GM19397 (cell line): ENCODE measurements around the gene TMEM186.
"Not testable (repeated sequence)": the region's sequence is repeated elsewhere in the genome, so short reads cannot be mapped to it uniquely, and the experiment has no call there.

Experiments used
- ATAC-seq: cut with Tn5 transposase; IDR thresholded peaks from one replicate; pipeline ENCODE4 v1.9.1; 2021; ENCODE audit warnings: mild to moderate bottlenecking, moderate library complexity; ENCODE audit not compliant: unreplicated experiment

Gene TMEM186, protein sequence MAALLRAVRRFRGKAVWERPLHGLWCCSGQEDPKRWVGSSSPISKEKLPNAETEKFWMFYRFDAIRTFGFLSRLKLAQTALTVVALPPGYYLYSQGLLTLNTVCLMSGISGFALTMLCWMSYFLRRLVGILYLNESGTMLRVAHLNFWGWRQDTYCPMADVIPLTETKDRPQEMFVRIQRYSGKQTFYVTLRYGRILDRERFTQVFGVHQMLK

DNA sequence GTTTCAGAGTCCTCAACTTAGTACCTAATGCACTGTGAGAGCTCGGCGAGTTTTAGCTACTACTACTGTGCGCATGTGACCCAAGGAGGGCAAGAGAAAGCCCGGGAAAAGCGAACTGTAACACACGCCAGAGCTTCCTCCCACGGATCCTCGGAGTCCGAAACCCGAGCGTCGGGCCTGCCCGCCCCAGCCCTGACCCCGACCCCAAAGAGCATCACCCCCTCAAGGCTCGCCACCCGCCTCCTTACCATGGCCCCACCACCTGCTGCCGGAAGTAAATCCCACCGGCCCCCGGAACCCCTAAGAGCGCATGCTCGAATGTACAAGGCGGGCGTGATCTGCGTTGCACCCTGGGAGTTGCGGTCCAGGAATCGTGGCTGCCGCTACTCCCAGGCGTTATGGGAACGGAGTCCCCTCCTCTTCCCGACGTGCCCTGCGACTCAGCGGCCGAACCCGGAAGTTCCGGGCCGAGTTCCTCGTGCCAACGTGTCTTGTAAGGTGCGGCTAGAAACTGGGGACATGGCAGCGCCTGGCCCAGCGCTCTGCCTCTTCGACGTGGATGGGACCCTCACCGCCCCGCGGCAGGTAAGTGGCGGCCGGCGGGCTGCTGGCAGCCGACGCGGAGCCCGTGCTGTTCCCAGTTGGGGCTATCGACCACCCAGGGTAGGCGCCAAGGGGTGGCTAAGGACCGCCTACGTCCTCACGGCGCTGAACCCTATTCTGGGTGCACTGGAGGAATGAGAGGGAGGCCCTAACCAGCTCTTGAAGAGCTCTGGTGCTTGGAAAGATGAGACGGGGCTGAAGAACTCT is at the start of gene TMEM186, which contains the start of gene PMM2:
TMEM186 (minus strand) TSS at position 276 of the 810 bp plus-strand sequence; CDS start at position 251, 25 bp downstream.
PMM2 (plus strand) TSS at position 476 of the 810 bp plus-strand sequence; CDS start at position 520, 44 bp downstream.
- peak; percentile 94 for ATAC-seq

DNA sequence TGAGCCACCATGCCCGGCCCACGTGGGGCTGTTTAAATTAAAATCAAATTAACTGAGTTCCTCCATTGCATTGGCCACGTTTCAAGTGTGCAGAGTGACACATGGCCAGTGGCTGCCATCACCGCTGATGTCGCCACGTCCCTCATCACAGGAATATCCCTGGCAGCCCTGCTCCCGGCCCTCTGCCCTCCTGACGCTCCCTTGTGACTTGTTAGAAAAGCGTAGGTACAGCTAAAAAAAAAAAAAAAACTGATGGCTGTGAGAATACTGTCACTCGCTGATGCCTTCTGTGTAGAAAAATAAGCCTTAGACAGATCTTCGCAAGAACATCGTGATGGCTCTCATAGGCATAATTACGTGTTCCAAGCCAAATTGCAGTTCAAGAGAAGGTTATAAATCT is 49.7 kb upstream of the TMEM186 start:
- ATAC-seq = no peak

DNA sequence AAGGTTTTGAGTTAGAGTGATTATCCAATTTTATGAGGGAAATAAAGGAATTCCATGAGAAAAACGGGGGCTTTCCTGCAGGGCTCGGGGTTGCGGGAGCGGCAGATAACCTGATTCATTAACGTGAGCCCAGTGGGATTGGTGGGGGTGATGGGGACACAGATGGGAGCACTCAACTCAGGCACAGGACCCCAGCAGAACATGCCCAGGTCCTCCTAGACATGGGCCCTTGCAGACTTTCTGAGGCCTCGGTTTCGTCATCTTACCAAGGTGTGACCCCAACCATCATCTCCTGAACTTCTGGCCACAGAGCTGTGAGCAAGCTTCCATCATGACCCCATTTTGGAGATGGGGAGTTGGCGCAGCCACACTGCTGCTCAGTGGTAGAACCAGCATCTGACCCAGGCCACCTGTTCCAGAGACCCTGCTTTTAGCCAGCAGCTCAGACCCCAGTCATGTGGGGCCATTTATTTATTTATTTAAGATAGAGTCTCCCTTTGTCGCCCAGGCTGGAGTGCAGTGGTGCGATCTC is 49.0 kb upstream of the TMEM186 start:
- ATAC-seq = no peak

DNA sequence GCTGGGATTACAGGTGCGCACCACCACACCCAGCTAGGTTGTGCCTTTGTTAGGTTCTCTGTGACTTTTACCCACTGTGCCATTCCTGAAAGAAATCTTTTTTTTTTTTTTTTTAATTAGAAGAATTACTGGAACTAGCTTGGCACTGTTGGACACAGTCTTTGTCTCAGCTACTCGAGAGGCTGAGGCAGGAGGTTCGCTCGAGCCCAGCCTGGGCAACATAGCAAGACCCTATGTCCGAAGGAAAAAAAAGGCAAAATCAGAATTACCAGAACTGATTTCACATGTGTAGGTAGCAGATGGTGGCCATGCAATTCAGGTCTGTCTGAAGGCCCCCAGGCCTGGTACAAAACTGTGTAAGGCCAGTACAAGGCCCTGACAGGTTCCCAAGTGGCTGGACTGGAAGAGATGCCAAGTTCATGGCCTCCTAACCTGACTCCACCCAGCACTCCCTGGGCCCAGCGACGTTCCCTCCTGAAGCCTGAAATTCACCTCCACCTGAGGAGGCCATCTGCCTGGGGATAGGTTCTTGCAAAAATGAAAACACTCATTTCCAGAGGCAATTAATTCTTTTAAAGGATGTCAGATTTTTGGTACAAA is 48.4 kb upstream of the TMEM186 start:
- no peak for ATAC-seq

DNA sequence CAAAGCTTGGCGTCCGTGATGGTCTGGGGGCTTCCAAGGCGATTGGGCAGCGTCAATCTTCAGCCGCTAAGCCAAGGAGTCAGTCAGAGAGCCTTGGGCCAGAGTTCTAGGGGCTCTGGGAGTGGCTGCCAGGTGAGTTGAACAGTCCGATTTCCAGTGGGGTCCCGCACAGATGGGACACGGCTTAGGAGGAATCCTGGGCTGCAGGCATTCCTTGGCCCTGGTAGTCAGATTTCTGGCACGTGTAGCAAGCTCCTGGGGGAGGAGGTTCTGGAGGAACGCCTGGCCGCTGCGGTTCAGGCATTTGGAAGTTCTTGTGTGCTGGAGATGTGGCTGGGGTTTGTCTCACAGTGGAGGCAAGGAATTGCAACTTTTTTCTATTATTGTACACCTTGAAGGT is 45.9 kb upstream of the TMEM186 start:
- ATAC-seq = not testable (repeated sequence)

DNA sequence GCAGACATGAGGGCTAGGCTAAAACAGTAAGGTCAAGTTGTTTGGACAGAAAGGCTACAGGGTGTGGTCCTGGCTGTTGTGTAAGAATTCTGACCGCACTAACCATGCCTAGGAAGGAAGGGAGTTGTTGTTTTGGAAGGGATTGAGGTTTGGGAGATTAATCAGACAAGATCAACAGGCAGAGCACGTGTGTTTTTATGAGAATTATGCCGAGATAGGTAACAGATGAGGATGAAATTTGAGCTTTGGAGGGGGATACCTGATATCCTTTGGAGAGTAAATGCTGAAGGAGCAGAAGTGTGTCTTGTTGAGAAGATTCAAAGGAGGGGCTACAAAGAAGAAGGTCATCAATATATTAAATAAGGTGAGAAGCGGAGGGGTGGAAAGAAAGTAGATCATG is 44.6 kb upstream of the TMEM186 start:
- not testable (repeated sequence) for ATAC-seq

DNA sequence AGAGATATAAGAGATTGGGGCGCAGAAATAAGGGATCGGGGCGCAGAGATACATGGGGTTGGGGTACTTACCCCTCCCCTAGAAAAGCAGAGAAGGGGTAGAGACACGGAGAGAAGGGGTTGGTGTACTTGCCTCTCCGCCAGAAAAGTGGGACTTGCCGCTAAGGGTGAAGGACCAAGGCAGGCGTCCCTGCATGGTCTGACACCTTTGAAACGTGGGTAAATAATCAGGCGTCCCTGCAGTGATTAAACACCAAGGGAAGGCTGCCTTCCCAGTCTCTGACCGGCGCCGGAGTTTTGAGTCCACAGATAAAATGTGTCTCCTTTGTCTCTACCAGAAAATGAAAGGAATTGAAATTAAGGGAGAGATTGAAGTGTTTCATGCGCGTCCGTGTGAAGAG is 40.2 kb upstream of the TMEM186 start:
- not testable (repeated sequence) for ATAC-seq

DNA sequence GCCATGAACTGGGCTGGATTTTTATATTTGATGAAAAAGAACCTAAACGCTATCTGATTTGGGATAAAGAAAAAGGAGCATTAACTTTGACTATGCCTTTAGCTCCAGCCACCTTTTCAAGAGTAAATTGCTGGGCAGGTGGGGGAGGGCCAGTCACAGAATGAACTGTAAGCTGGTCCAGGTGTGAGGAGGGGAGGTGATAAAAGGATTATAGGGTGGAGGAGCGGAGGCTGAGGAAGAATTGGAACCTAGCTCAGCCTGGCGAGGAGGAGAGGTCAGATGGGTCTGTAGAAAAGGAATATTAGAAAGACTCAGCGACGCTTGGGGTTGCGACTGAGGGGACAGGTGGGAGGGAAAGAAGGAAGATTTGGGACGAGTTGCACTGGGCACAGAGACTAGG is 39.4 kb upstream of the TMEM186 start:
- ATAC-seq = not testable (repeated sequence)

DNA sequence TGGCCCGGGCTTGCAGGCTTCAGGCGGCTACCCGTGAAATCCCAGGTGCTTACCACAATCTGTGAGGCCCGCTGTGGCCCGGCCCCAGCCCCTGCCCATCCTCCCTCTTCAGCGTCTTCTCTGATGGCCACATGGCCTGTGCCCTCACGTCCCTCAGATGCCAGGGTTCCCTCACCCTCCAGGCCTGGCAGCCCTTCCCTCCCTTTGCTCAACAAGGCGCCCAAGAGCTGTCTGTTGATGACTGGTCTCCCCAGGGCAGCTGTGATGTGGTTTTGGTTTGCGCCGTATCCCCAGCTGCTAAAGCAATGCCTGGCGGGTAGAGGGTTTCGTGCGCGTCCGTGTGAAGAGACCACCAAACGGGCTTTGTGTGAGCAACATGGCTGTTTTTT is 35.3 kb upstream of the TMEM186 start:
- no peak for ATAC-seq

DNA sequence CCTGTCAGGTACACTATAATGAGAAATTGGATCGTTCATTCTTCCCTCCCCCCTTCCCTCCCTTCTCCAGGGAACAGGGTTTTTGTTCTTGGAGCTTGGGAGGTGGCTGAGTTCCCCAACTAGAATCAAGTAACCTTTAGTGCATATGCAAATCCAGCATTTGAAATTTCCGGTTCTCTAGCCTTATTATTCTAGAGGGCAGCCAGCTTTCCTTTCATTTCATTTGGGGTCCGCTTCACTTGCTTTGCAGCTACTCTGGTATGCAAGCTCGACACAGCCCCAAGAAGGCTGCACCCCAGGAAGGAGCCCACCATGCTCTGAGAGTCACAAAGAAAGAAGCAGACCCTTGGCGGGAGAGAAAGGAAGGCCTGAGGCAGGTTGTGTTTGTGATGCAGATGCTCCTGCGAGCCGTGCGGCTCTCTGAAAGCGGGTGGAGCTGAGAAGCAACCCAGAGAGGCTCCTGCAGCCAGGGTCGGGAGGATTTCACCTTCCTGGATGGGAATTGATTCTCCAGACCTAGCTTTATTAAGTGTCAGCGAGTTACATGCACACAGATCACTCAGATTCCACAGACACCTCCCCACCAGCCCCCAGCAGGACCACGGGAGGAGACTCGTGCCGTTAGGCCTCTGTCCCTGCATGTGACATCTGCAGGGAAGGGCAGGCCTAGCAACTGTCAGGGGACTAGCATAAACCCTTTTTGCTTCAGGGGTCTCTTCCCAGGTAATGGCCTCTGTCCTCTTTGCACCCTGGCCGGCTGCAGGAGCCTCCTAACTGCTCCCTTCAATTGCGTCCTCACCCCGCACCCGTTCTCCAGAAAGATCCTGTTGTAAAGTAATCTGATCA is 34.7 kb upstream of the TMEM186 start:
- ATAC-seq = no peak

DNA sequence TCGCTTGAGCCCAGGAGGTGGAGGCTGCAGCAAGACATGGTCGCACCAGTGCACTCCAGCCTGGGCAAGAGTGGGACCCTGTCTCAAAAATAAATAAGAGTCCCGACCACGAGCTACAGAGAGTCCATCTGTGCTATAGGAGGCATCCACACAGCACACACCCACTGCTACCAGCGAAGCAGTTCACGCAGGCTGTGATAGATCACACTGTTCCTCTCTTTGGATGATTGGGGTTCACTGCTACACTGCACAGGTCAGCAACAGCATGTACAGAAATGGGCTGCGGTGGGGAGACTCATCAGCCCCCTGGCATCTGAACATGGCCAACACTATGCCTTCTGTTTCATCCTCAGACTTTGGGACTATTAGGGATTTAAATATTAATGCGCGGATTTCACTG is 34.0 kb upstream of the TMEM186 start:
- no peak for ATAC-seq

DNA sequence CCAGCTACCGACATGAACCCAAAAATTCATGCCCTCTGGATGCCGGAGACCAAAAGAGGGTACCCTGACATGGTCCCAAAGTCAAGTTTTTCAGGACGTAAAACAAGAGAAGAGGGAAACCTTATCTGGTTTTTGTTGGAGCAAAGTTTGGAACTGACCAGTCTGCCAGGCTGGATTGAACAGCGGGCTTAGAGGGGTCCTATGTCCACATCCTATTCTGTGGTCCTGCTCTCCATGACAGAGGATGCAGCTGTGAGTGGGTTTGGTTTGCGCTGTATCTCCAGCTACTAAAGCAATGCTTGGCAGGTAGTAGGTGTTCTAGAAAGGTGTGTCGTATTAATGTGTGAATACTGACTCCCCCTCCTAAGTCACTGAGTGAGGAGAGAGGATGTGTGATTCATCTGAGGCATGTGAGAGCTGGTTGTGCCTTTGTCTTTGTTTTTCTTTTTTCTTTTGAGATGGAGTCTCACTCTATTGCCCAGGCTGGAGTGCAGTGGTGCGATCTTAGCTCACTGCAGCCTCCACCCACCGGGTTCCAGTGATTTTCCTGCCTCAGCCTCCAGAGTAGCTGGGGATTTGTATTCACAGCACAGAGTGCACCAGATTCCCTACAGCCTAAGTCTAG is 31.2 kb upstream of the TMEM186 start:
- ATAC-seq = no peak

DNA sequence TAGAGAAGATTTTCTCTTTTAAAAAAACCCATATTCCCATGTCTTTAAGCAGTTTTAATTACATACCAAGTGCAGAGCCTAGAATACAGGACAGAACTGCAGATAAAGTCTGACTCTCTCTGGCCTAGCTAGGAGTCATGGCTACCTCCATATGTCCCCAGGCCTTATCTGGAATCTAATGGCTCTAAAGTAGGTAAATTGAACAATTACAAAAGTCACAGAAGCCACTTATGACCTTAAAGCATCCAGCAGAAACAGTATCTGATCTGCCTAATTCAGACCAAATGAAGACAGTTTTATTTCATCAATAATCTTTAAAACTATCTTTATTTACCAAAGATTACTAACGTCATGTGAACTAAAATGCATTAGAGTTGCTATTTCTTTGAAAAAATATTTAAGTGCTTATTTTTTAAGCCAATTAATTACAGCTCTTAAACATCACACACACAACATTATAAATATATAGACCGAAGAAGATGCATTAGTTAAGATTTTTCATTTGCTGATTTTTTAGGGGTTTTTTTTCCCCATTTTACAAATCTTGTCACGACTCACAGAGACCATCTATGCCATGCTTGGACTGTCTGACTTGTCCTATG is 28.9 kb upstream of the TMEM186 start:
- no peak for ATAC-seq

DNA sequence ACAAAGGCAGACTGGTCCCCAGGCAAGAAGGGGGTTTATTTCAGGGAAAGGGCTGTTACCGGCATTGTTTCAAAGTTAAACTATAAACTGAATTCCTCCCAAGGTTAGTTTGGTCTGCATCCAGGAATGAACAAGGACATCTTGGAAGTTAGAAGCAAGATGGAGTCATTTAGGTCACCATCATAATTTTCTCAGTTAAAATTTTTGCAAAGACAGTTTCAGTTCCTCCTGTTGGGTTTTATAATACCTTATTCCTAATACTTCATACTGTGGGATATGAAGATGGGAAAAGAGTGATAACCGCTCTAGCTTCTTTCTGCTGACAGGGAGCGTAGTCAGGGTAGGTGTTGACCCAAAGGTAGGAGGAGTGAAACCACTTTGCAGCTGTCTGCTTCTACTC is 25.0 kb upstream of the TMEM186 start:
- ATAC-seq = no peak

DNA sequence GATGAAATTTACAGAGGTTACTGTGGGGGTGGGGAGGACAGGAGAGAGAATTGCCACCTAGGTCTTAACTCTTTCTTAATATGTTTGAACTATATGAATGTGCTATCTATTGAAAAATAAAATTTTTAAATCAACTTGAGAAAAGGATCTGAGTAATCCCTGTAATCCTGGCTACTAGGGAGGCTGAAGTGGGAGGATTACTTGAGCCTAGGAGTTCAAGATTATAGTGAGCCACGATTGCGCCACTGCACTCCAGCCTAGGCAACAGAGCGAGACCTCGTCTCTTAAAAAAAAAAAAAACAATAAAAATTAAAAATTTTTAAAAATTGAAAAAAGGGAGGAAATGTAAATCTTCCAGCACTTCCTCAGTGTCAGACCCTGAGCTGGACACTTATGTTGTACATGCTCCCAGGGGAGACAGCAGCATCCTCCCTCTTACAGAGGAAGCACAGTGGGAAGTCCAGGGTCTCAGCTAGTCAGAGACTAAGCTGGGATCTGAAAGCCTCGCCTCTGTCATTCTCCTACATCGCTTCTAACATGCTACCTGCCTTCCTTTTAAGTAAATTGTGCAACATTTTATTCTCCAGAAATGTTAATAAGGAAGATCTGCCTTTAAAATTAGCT is 22.1 kb upstream of the TMEM186 start:
- ATAC-seq = no peak

DNA sequence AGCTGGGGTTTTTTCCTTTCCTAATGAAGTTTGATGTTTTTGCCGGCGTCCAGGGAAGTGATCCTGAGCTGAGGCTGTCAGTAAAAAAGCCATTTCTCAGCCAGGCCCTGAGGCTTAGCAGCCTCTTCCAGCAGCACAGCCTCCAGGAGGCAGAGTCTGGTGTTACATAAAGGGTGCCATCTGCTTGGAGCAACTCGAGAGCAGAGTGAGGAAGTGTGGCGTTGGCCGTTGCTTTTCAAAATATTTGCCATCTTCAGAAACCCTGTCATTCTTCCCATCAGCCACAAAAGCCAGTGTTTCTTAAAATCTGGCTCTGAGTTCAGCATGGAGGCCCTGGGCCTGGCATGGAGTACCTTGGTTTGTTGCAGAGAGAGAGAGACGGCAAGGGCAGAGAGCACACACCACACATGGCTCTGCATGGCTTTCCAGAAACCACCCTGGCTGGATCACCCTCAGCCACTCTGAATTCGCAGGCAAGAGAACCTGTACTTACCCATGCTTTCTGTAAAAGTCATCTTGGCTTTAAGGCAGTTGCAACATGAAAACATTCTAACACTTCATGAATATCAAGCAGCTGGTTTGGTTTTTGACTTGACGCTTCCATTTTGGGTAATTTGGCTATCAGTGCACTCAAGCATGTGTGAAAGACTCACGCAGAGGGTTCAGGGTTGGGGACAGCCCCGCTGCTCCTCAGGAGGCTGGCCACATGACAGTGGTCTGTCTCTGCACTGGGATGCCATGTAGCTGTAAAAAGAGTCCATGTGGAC is 21.2 kb upstream of the TMEM186 start:
- ATAC-seq = peak; percentile 87

DNA sequence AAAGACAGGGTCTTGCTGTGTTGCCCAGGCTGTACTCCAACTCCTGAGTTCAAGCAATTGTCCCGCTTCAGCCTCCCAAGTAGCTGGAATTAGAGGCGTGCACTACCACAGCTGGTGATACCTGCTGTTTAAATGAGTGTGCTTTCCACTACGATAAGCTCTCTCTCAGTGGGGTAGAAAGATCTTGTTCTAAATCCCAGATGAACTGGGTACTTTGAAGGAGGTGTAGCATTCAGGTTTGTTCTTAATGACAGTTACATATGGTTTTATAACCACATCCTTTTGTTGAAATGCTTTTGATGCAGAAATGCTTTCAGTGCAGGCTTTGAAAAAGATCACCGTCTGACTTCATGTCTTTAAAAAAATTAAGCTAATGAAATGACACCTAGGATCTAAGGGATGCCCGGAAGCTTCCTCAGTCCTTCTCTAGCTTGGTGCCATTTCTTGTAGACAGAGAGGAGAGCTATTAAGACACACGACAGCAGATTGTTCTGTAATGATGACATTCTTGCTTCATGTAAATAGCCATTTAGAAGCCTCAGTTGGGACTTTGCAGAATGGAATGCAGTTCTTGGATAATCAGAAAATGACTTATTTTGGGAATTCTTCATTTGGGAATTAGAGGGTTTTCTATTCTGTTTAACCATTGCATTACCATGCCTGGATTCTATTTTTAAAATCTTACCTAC is 19.7 kb upstream of the TMEM186 start:
- no peak for ATAC-seq
